ENCODE data around the gene SLC25A27. TPM values are rescaled to one million over a fixed set of nuclear protein-coding genes. Genes with fewer than 3 reads are reported as not detected.
A peak's percentile ranks its signal among the peaks of the same experiment; 100 is the strongest.

The SLC25A27 gene
- total and polyA plus RNA-seq, 2 of the 4 experiments (the other 2 are of a cell fraction) = 1.3 TPM; not detected in 1

GRCh38 chr6:46677314-46677654 lies 24.5 kb downstream of the SLC25A27 start:
- WGBS, 2 experiments (ENCODE audit: extremely low coverage in 2 of 2, insufficient read length in 1 of 2) = no CpG with 5 or more reads among the region's 4 CpGs
- in situ Hi-C loops (cut with MboI; ENCODE audit: low sequenced_read_pairs) (no loop called here), intact Hi-C loops (cut with micrococcal nuclease) (no loop called here), dilution Hi-C loops (cut with HindIII; ENCODE audit: low sequenced_read_pairs, unreplicated experiment) (no loop called here)
- ChIA-PET CTCF (interaction anchor here (1.6 kb wide), 1 partner anchor 13 kb away, joined by 6 read pairs; no protein-coding TSS in a partner anchor), POLR2A (ENCODE audit: unreplicated experiment) (no interaction called here)
- Histone ChIP-seq H3K9me1 (ENCODE audit: insufficient read depth, low read length) (no peaks in the 10 kb centered on the region), H3K36me3 (ENCODE audit: control insufficient read depth, insufficient read depth, low read length) (no peaks in the 10 kb centered on the region), H4K20me1 (ENCODE audit: insufficient read depth, low read length) (no peaks in the 10 kb centered on the region), H3K4ac (ENCODE audit: low read depth, low read length) (no peak overlapping the region), H3K27me3 (ENCODE audit: control insufficient read depth, insufficient read depth, low read length) (no peaks in the 10 kb centered on the region), H2BK5ac (ENCODE audit: low read depth, low read length, poor library complexity, severe bottlenecking) (no peak overlapping the region), H3K9me3 (ENCODE audit: control insufficient read depth, insufficient read depth, low read length) (no peaks in the 10 kb centered on the region), H3K14ac (replicated peaks; ENCODE audit: low read depth, low read length) (no peak overlapping the region), H3K9ac (ENCODE audit: low read depth, low read length) (no peak overlapping the region), H3K18ac (ENCODE audit: low read depth, low read length) (no peak overlapping the region), H2BK20ac (ENCODE audit: low read depth, low read length) (no peak overlapping the region), H3K79me1 (ENCODE audit: low read depth in 1 of 2, low read length in 2 of 2) (no peaks in the 10 kb centered on the region), H3K56ac (ENCODE audit: extremely low read depth, insufficient read depth, low read length) (no peak overlapping the region), H2AFZ (replicated peaks; ENCODE audit: low read length, poor library complexity) (no peak overlapping the region), H3K4me2 (ENCODE audit: low read depth, low read length) (no peak overlapping the region), H4K91ac (ENCODE audit: insufficient read depth, low read depth, low read length) (no peak overlapping the region), H3K4me3 (ENCODE audit: insufficient read depth, low read depth, low read length) (no peak overlapping the region), H2AK9ac (replicated peaks; ENCODE audit: low read depth, low read length, poor library complexity) (no peak overlapping the region), H2AK5ac (ENCODE audit: low read depth, low read length) (no peak overlapping the region), H4K5ac (ENCODE audit: low read depth, low read length) (no peak overlapping the region), H3K4me1 (ENCODE audit: control insufficient read depth, insufficient read depth, low read length) (no peaks in the 10 kb centered on the region), H3K23ac (ENCODE audit: low read depth, low read length) (no peak overlapping the region), H2BK15ac (ENCODE audit: low read depth, low read length) (no peak overlapping the region), H4K8ac (ENCODE audit: low read depth in 2 of 2, low read length in 2 of 2) (no peak overlapping the region), H3K27ac (ENCODE audit: insufficient read depth, low read length) (no peak overlapping the region), H2BK120ac (ENCODE audit: low read depth, low read length) (no peak overlapping the region)
- BruUV-seq (replicated peaks) = no TSS peak
- ATAC-seq (ENCODE audit: low read depth) = no peak
- DNase-seq = no peak
- TF ChIP-seq MXI1 (IDR thresholded peaks at IDR 0.05; ENCODE audit: borderline replicate concordance, low read depth, low read length) (no peak), ELK1 (IDR thresholded peaks at IDR 0.05; ENCODE audit: borderline replicate concordance, low read depth, low read length) (no peak), CTCF (conservative IDR thresholded peaks at IDR 0.05; ENCODE audit: low read depth, low read length) (0 out of 2 replicates have a peak, but pooled peaks have one; percentile 4), USF2 (IDR thresholded peaks at IDR 0.05; ENCODE audit: low read depth, low read length) (no peak), MAFK (IDR thresholded peaks at IDR 0.05; ENCODE audit: low read depth, low read length) (no peak)

Measured in IMR-90 (cell line).